HG03175 (cell line): ENCODE results near the gene LRMDA.

ENCODE experiments used
- ATAC-seq: cut with Tn5 transposase; IDR thresholded peaks from one replicate; pipeline ENCODE4 v1.9.1; 2021; ENCODE audit warnings: mild to moderate bottlenecking, moderate library complexity; ENCODE audit not compliant: unreplicated experiment

The LRMDA gene

DNA sequence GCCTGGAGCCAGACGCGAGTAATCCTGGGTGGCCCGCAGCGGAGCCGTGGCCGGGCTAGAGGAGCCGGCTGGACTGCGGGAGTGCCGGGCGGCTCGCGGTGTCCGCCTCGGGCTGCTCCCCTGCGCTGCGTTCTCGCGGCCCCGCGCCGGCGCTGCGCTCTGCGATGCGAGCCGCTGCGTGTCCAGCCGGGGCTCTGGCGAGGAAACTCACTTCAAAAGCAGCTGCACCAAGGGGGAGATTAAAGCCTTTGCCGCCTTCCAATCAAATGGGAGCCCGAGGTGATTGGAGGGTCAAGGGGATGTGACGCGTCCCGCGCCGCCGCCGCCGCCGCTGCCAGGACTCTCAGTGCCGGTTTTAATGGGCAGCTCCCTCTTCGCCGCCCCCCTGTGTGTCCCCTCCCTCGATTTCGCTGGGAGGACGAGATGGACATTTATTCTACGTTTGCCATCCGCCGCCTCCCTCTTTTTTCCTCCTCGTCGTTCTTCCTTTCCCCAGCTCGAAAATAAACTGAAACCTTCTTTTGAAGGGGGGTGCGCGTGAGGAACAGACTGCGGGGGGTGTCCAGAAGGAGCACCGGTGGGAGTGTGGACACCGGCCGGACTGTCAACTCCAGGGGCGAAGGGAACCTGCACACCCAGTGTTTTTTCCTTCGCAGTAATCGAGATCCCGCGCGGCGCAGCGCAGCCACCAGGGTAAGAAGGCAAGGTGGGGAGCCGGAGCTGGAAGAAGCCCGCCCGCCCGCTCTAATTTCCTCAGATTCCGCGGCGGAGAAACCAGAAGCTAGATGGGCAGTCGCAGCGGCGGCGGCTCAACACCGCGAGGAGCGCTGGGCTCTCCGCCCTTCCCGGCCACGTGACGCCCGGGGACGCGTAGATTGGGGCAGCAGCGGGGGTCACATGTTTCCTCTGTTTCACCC, 29.6 kb upstream of the LRMDA start, which contains the start of gene ZNF503:
Gene ZNF503, minus strand, starts transcription at position 196 of the 917 bp plus-strand sequence. CDS start 345 bp downstream, outside the sequence.
- peak; percentile 57 for ATAC-seq

- ATAC-seq, result no peak
Measured at GRCh38 chr10:75402486-75403143, 28.8 kb upstream of the LRMDA start.

GRCh38 chr10:75403144-75403938, 28.1 kb upstream of the LRMDA start:
- ATAC-seq, result no peak

DNA sequence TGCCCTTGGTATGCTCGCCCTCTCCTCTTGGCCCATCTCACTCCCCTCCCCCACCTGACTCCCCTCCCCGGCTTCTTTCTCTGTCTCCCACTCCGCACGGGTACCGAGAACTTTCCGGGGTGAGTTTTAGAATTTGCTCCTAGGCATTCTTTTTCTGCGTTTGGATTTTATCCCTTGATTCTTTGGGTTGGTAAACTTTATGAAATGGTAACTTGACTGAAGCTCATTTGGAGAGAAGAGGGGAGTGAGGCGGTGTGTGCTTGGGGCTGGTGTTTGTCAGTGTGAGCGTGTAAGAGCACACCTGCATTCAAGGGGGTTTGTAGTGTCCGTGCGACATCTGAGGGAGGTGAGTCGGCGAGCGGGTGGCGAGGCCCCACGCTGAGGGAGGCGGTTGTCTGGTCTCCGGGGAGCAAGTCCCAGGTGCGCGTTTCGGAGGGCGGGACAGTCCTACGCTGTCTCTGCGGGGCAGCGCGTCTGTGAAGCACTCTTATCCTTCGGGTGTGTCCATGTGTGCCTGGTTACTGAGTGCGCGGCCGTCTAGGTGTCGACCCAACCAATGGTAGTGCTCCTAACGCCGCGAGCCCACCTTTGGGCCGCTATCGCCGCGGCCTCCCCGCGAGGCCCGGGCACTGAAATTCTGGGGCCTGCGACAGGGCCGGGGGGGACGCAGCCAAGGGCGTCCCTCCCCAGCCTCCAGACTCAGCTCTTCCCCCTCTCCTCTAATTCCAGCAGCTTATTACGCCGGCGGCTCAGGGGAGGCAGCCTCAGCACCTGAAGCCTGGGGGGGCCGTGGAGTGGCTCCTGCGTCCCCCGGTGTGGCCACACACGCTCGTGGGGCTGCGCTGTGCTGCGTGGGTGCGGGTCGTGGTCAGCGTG, 27.2 kb upstream of the LRMDA start:
- no peak for ATAC-seq

- no peak for ATAC-seq
Measured at GRCh38 chr10:75404815-75405597, 26.4 kb upstream of the LRMDA start.

- no peak for ATAC-seq
Measured at GRCh38 chr10:75405598-75406461, 25.6 kb upstream of the LRMDA start.

GRCh38 chr10:75406462-75407223, 24.8 kb upstream of the LRMDA start:
- ATAC-seq, result no peak

- no peak for ATAC-seq
Measured at GRCh38 chr10:75407224-75407712, 24.2 kb upstream of the LRMDA start.

- ATAC-seq, result no peak
Measured at GRCh38 chr10:75407713-75408508, 23.5 kb upstream of the LRMDA start.

GRCh38 chr10:75408509-75408875, 22.9 kb upstream of the LRMDA start:
- ATAC-seq, result no peak

DNA sequence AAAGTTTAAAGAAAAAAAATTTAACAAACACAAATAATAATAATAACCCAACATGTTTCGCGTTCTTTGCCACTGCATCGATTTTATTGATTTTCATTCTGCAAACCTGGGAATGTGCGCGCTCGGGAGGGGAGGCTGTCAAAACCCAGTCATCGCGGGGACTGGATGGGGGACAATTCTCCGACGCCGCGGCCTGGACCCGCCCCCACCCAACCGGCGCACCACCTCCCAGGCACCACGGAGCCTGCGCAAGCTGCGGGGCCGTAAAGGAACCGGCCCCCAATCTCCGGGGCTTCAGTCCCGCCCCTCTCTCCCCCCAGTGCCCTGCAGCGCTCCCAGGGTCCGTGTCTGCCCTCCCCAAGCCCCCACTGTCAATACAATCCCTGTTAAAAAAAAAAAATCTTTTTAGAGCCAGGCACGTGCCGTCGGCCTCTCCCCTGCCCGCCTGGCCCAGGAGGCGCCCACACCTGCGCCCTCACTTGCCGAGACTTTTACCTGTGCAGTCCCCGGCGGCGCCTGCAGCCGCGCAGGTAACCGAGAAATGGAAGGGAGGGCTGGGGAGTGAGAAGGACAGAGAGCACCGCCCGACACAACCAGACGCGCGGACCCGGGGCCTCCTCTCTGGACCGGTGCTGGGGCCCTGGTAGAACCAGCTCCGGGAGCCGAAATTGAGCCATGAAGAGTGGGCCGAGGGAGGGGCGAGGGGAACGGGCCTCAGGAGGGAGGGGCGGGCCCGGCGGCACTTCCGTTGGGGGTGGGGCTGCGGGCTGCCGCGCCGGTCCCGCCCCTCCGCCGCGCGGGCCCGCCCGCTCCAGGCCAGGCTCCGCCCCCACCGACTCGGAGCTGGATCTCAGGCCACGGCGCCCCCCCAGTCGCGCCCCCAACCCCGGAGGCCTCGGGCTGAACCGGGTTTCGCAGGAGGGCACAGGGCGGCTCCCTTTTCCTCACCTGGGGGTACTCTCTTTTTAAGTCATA, 22.2 kb upstream of the LRMDA start:
- ATAC-seq, result peak; percentile 41

- ATAC-seq, result no peak
Measured at GRCh38 chr10:75410132-75411005, 21.1 kb upstream of the LRMDA start.

DNA sequence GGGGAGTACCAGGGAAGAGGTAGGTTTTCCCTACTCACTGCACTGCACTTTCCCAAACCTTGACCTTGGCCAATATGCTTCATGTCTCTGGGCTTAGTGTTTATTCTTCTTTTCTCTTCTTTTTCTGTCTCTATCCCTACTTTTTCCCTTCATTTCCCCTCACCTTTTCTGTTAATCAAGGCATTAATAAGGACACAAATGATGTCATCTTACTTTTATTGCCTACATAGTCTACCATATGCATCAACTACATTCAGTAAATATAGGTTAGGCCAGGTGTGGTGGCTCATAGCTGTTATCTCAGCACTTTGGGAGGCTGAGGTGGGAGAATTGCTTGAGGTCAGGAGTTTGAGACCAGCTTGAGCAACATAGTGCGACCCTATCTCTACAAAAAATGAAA, 16.9 kb upstream of the LRMDA start:
- ATAC-seq, result no peak

DNA sequence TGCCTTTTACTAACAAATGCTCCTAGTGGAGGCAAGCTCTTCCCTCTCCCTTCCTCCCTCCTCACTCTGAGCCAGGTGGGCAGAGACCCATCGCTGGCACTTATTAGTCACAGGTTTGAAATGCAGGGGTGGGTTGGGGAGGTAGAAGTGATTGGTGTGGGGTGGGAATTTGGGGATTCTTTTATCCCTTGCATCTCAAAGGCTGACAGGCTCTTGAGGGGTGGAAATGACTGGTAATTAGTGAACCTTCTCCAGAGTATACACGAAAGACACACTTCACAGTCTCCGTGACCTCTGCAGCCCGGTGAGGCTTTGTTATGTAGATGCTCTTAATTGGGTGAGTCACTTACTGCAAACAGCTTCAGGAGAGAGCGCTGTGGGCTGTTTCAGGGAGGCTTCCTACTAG, 13.9 kb upstream of the LRMDA start:
- ATAC-seq, result no peak

GRCh38 chr10:75418293-75418692, 13.1 kb upstream of the LRMDA start:
- ATAC-seq, result no peak
